Smooth muscle cell of the pulmonary artery (primary cell): ENCODE data around the gene GRHL1. TPM values are rescaled to one million over a fixed set of nuclear protein-coding genes. Genes with fewer than 3 reads are reported as not detected.

Experiments used
- total RNA-seq: library from RNA; depleted of rRNA; stranded (reverse); fragments of >200 nt; gene quantifications from 2 replicates; pipeline ENCODE4 v1.2.3, GENCODE V29; 2014

The GRHL1 gene, protein sequence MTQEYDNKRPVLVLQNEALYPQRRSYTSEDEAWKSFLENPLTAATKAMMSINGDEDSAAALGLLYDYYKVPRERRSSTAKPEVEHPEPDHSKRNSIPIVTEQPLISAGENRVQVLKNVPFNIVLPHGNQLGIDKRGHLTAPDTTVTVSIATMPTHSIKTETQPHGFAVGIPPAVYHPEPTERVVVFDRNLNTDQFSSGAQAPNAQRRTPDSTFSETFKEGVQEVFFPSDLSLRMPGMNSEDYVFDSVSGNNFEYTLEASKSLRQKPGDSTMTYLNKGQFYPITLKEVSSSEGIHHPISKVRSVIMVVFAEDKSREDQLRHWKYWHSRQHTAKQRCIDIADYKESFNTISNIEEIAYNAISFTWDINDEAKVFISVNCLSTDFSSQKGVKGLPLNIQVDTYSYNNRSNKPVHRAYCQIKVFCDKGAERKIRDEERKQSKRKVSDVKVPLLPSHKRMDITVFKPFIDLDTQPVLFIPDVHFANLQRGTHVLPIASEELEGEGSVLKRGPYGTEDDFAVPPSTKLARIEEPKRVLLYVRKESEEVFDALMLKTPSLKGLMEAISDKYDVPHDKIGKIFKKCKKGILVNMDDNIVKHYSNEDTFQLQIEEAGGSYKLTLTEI
- 0.20 and 0.33 TPM in 2 replicates for total RNA-seq

GRCh38 chr2:9951522-9952285, at the start of gene GRHL1:
Gene GRHL1, plus strand, starts transcription at chr2:9951693. Its CDS starts 141 bp downstream, at chr2:9951834.

DNA sequence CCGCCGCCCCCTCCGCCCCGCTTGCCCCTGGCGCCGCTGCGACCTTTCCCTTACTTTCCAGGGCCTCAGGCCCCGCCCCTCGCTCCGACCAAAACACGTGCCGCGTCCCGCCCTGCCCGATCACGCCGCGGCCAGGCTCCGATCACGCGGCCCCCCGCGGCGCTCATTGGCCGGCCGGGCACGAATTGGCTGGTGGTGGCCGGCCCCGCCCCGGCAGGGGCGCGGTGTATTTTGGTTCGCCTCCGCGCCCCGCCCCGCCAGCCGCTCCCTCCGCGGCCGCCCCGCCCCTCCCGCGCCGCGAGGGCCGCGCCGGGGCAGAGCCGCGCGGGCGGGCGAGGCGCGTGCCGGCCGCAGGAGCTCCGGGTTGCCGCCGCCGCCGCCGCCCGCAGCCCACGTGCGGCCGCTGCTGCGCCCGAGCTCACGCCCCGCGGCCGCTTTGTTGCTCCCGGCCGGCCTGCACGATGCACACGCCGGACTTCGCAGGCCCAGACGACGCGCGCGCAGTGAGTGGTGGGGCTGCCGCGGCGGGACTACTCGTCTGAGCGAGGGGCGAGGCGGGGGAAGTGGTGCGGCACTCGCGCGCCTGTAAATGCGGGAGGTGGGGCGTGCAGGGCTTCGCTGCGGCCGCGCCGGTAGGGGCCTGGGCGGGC, 91.9 kb downstream of the GRHL1 start, which contains the start of gene KLF11:
Gene KLF11 (plus strand): TSS at position 295 of the 650 bp plus-strand sequence. CDS start 167 bp downstream, at position 462.

Other genes starting within 250 kb of the GRHL1 start
- gene TAF1B, start 108.2 kb upstream of the GRHL1 start, total RNA-seq: 14.4 and 22.4 TPM in 2 replicates
- gene KLF11, start 91.9 kb downstream of the GRHL1 start, total RNA-seq: 5.3 and 6.3 TPM in 2 replicates
- 1.6 and 2.6 TPM in 2 replicates for gene CYS1, start 128.7 kb downstream of the GRHL1 start, total RNA-seq
- 5.6 and 9.8 TPM in 2 replicates for gene RRM2, start 171.0 kb downstream of the GRHL1 start, total RNA-seq